CD4-positive, alpha-beta T cell treated with Interleukin-15 for 1 hour (primary cell): ENCODE measurements around the gene TAF3.

Experiments
- DNase-seq: peaks from one replicate; pipeline ENCODE4 v3.0.0-alpha.2; 2020

Gene TAF3

GRCh38 chr10:7813481-7813880, 4.8 kb upstream of the TAF3 start:
- no peak for DNase-seq

GRCh38 chr10:7817576-7817975, 729 bp upstream of the TAF3 start:
- no peak for DNase-seq

- DNase-seq, result no peak
Observed at GRCh38 chr10:7817984-7818294, 366 bp upstream of the TAF3 start.

GRCh38 chr10:7819121-7819460, 786 bp downstream of the TAF3 start:
- DNase-seq, result no peak

- DNase-seq, result no peak
Observed at GRCh38 chr10:7824251-7824650, 5.9 kb downstream of the TAF3 start.

GRCh38 chr10:7826971-7827370, 8.7 kb downstream of the TAF3 start:
- no peak for DNase-seq

GRCh38 chr10:7829289-7829834, 11.1 kb downstream of the TAF3 start:
- no peak for DNase-seq

- no peak for DNase-seq
Observed at GRCh38 chr10:7832060-7832459, 13.8 kb downstream of the TAF3 start.

GRCh38 chr10:7833210-7833609, 14.9 kb downstream of the TAF3 start:
- DNase-seq, result no peak

GRCh38 chr10:7834262-7834661, 16.0 kb downstream of the TAF3 start:
- no peak for DNase-seq

GRCh38 chr10:7836571-7836970, 18.3 kb downstream of the TAF3 start:
- no peak for DNase-seq

GRCh38 chr10:7846591-7846990, 28.3 kb downstream of the TAF3 start:
- no peak for DNase-seq

- no peak for DNase-seq
Observed at GRCh38 chr10:7853226-7853842, 35.0 kb downstream of the TAF3 start.

GRCh38 chr10:7853890-7854289, 35.6 kb downstream of the TAF3 start:
- no peak for DNase-seq

GRCh38 chr10:7855205-7855604, 36.9 kb downstream of the TAF3 start:
- DNase-seq, result no peak

GRCh38 chr10:7856678-7857077, 38.4 kb downstream of the TAF3 start:
- DNase-seq, result no peak

- DNase-seq, result no peak
Observed at GRCh38 chr10:7857262-7857661, 39.0 kb downstream of the TAF3 start.

GRCh38 chr10:7861509-7862120, 43.3 kb downstream of the TAF3 start:
- no peak for DNase-seq

GRCh38 chr10:7862121-7862514, 43.8 kb downstream of the TAF3 start:
- DNase-seq, result no peak

GRCh38 chr10:7866176-7866575, 47.9 kb downstream of the TAF3 start:
- DNase-seq, result no peak

- no peak for DNase-seq
Observed at GRCh38 chr10:7872041-7872442, 53.7 kb downstream of the TAF3 start.

GRCh38 chr10:7874864-7875263, 56.6 kb downstream of the TAF3 start:
- no peak for DNase-seq

GRCh38 chr10:7876541-7877127, 58.3 kb downstream of the TAF3 start:
- DNase-seq, result no peak

GRCh38 chr10:7881119-7881518, 62.8 kb downstream of the TAF3 start:
- no peak for DNase-seq

GRCh38 chr10:7886056-7886455, 67.8 kb downstream of the TAF3 start:
- no peak for DNase-seq
